GM19240 (cell line): ENCODE data around the gene TCF20.

Experiments
- DNase-seq: peaks from one replicate; pipeline ENCODE4 v3.0.0; 2011; ENCODE audit warnings: low spot score; ENCODE audit not compliant: insufficient read length

TCF20 gene

DNA sequence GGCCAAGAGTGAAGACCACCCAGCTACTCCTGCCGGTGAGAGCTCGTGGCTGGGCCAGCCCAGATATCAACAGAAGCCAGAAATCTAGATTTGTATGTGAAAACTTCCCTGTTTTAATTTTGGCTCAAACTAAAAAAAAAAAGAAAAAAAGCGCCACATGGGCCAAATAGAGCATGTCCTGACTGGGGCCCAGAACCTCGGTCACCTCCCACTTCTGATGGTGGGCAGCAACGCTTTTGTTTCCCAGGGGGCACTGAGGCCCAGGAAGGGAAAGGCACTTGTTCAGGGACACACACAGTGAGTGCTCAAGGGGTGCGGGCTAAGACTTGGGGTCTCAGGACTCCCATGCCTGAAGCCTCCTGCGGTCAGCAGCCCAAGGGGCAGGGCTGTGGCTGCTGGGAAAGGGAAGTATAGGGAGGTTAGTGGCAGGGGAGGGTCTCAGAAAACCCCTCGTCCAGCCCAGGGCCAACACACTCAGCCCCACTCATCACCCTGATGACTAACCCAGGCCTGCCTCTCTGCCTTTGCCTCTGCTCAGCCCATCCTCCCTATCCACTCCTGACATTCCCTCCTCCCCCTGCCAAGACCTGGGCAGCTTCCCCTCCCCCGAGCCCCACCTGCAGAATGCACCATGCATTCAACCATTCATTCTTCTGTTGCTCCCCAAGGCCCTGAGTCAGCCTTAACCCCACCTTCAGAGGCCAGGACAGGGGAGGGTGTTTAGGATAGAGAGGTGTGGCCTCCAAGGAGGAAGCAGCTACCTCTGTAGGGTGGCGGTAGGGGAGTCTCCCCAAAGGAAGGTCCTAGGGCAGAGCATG lies 30.0 kb upstream of the TCF20 start:
- peak; percentile 70 for DNase-seq

DNA sequence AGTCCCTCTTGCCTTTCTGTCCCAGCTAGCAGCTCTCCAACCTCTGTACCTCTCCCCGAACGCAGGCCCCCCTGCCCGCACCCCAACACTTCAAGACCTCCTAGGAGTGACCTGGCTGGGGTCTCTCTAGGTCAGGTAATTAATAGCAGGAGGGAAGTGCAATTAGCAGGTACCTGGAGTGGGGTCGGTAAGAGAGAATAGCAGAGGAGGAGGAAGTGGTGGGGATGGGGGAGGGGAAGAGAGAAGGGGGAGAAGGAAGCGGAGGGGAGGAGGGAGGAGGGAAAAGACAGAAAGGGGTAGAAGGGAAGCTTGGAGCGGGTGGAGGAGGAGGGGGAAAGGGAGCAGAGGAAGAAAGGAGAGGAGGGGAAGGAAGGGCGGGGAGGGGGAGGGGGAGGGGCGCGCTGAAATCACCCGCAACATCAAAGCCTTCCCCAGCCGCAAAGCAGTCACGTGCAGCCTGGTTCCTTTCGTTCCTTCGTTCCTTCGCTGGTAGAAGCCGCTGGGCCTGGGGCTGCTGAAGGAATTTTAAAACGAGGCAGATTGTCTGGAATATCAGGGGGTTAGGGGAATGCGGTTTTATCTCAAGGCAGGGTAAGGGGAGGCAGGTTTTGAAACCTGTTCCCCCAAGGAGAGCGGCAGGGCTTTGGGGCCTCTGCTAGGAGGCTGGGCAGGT lies 29.3 kb upstream of the TCF20 start:
- no peak for DNase-seq

DNA sequence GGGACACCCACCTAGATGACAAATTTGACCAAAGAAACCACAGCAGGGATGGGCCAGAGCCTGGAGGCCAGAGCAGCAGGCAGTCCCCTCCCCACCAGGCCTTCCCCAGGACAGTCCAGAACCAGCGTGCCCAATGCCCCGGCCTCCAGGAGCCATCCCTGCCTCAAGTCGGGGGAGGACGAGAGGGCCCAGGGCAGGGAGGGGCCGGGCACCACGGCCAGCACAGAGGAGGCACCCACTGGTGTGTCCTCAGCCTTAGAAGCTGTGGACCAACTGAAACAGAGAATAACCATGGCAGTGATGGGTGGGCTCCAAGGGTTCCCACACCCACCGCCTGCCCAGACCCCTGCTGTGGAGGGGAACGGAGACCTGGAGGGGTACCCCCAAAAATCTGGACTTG lies 28.3 kb upstream of the TCF20 start:
- no peak for DNase-seq

DNA sequence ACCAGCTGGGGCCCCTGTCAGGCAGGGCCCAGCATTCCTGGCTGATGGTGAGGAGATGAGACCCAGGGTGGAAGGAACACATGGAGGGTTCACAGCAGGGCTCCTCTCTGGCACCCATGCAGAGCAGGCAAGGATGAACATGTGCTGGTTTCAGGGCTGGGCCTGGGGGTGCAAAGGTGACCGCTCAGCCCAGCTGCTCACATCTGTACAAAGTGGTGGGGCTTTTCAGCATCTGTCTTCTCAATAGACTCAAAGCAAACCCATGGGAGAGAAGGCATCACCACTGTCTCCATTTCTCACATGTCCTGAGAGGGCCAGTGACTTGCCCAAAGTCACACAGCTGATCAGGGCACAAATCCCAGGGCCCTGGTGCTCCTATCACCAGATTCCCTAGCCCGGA lies 27.3 kb upstream of the TCF20 start:
- no peak for DNase-seq

DNA sequence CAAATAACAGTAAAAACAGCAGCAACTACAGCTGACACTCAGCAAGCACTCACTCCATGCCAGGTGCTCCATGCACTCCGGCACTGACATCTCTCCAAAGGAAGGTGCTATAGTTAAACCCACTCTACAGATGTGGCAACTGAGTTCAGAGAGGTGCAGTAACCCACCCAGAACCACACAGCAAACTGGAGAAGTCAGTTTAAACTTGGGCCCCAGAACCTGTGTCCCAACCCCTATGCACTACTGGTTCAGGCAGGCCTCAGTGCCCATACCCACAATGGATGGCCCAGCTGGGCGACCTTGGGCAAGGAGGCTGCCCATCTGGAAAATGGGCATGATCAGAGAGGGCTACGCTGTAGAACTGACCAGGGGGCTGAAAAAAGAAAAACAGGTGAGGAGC lies 26.4 kb upstream of the TCF20 start:
- no peak for DNase-seq

DNA sequence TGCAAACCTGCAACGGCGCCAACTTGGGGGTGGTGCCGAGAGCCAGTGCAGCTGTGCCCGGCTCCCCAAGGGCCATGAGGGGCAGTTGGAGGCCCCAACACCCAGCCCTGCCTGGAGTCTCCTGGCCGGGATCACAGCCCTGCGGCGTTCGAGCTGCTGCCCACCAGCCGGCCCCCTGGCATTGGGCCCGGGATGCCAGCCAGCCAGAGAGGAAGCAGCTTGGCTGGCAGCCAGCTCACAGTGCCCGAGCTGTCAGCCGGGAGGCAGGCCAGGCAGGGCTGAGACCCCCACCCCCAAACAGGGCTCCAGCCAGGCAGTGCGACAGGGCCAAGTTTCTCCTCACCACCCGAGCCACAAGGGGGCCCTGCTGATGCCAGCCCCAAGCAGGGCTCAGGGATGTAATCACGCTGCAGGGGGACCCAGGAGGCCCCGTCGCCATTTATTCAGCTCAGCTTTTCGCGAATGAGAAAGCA lies 26.0 kb upstream of the TCF20 start:
- DNase-seq: no peak

DNA sequence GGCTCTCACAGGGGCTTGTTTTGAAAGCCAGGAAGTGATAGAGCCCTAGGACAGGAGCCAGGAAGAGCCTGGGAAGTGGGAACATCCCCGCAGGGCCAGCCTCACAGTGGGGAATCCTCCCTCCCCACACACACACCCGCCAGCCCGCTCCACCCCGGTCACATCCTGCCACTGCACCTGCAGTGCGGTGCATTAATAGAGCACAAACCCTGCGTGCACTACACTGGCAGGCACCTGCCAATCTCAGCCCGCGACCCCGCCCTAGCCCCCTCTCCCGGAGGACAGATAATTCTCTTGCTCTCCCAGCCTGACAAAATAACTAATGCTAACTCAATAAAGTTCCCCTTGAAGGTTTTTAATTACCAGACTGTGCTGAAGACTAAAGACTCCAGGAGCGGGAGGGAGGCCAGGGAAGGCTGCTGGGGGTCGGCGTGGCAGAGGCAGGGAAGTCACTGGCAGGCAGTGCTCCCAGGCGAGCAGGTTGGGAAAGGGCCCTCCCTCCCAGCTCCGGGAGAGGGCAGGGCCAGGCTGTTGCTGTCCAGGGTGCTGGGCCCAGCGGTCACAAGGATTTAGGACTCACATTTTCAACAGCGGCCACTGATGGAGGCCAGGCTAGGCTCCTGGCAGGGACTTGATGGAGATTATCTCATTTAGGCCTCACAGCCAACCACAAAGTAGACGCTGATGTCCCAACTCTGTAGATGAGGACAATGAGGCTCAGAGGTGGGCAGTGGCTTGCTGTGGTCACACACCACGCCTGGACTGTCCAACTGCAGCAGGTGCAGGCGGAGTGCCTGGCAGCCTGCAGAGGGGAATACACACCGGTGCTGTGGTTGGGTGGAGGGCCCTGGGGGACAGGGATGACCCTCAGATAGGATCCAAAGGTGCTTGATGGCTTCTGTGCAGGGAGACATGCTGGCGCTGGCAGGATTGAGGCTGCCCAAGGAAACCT lies 23.9 kb upstream of the TCF20 start:
- DNase-seq: no peak

DNA sequence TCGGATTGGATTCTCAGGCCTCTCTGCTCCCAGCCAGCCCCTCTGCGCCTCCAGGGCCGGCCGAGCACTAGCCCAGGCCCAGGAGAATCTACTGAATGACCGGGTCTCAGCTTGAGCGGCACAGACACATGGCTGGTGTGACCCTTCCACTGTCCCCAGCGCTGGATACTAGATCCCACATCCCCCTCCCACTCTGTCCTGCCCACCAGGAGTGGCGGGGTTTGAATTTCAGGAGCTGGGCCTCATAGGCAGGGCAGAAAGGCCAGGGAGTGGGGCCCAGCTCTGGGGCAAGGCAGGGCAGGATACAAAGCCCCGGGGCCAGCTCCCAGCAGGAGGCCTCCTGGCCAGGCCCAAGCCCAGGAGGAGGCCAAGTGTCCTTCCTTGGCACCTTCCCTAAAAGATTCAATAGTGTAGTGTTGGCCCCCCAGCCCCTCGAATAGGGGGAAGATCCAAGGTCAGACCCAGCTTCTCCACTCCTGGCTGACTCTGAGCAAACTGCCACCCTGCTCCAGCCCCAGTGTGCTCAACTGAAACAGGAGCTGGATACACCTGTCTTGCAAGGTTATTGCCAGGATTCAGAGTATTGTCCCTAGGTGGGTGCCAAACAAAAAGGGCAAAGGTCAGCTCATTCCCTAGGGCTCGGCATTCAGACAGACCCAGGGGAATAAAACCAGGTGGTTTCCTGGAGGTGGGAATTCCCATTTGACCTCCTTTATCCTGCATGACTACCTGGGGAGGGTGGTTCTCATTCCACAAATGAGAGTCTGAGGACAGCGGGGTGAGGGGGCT lies 22.5 kb upstream of the TCF20 start:
- DNase-seq: no peak

DNA sequence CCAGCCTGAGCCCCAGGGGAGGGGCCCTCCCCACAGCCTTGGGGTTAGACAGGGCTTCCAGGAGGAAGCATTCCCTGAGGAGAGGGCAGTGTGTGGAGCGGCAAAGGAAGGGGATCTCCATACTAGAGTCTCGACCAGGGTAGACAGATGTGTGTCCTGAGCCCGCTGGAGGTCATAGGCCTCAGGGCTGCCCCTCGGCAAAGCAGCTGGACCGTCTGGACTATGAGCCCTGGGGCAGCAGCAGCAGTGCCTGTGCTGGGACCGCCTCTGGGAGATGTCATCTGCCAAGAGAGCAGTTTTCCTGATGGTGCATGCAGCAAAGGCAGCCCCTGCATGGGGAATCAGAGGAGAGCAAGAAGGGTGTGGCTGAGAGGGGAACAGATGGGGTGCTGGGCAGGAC lies 20.8 kb upstream of the TCF20 start:
- no peak for DNase-seq

DNA sequence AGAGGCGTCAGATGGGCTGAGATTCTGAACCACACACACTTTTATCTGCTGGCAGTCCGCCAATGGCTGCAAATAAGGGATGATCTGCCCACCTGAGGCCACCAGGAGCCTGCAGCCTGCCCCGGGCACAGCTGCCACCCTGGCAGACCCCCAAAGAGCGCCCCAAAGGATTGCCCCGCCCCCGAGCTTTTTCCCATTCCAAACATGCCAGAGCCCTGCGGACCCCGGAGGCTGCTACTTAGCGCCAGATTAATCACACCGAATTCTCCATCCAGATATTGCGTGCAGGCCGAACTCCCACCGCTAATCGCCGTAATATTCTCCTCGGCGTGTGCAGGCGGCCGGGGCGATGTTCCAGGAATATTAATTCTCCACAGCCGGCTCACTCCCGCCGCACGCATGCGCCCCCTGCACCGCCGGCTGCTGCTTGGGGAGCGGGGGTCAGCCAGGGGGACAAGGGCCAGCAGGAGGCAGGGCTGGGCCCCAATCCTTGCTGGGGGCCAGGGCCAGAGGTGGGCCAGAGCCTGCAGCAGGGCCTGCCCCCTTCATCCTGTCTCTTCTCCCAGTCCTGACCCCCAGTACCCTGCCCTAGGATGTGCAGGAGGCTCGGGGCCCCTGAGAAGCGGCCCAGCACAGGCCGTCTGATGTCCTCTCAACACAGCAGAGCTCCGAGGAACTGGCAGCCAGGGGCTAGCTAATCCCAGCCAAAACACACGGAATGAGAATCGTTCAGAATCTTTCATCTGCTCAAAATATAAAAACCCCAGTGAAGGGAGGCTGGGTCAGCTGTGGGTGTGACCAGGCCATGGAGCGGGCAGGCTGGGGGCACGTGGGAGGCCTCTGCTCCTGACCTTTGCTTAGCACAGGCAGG lies 19.5 kb upstream of the TCF20 start:
- DNase-seq: no peak

DNA sequence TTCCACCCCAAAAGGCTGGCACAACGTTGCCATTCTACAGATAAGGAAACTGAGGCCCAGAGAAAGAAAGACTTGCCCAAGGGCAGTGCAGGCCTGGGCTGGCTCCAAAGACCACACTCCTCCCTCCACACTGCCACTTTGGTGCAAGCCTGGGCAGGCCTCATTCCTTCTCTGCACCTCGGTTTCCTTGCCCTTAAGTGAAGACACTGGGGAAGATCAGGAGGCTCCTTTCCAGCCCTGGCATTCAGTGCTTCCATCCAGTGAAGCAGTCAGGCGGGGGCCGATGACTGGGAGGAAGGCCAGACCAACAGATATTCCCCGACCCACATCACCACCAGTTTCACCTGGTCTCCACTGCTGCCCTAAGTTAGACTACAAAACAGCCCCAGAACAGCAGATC lies 18.3 kb upstream of the TCF20 start:
- DNase-seq: no peak

DNA sequence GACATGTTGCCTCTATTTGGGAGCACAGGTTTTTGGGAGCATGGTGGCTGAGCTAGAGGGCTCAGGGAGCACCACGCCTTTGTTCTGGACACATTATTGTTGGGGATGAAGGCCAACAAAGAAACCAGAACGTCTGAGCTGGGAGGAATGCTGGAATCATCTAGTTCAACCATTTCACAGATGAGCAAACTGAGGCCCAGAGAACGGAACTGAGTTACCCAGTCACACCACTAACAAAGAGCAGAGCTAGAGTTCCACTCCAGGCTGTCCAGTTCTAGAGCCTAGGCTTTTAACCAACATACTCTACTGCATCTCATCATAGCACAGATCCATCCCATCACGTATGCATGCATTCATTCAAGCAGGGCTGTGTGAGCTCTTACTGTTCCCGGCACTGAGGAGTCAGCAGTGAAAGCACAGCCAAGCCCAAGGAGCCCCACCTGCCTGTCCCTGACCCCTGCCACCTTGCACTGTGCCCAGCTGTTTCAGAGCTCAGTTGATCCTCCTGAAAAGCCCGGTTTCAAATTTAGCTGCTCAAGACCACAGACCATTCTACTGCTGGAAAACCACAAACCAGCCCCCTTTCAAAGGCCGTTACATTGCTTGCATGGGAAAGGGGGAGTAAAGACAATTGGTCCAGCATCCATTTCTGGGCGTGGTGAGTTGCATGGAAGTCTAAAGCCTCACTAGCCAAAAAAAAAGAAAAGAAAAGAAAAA lies 16.9 kb upstream of the TCF20 start:
- DNase-seq: no peak

DNA sequence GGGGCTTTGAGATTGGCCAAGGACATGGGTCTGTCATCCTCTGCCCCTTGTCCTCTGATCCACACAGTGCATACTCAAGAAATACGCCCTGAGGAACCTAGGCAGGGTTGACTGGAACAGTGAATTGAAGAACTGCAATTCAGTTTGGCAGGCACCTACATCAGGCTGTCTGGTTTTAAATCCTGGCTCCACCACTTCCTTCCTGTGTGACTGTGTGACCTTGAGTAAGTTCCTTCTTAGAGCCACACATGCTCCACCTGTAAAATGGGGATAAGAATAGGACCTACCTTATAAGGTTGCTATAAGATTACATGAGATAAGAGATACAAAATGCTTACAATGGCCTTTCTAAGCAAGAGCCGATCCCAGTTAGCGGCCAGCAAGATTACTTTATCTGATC lies 15.8 kb upstream of the TCF20 start:
- DNase-seq: no peak

DNA sequence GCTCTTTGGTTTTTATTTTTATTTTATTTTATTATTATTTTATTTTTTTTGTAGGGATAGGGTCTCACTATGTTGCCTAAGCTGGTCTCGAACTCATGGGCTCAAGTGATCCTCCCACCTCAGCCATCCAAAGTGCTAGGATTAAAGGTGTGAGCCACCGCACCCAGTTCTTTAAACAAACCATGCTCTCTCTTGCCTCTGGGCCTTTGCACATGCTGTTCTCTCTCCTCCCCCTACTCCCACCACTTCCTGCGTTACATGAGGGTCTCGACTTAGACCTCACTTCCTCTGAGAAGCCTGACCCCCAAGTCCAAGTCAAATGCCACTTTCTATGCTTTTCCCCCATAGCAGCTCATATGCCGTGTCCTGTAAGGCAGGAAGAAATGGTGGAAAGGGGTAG lies 15.2 kb upstream of the TCF20 start:
- no peak for DNase-seq

DNA sequence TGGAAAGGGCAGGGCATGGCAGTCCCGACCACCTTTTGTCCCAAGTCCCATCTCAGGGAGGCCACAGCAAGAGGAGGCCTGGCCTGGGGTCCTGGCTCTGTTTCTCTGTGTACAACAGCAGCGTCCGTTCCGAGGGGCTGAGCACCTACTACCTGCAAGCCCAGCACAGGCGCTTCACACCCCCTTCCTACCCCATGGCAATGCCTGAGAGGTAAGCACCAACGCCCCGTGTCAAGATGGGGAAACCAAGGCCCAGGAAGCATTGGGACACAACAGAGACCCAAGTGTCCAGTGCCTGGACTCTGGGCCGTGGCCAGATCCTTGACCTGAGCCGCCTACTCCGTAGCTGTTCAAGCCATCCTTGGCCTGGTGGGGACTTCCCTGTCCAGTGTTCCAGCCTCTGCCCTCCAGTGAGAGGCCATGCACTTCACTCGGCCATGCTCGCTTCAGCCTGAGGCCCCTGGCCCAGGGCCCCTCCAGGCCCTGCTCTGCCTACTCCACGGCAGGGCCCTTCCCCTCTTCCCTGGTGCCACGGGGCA lies 14.3 kb upstream of the TCF20 start:
- DNase-seq: no peak

DNA sequence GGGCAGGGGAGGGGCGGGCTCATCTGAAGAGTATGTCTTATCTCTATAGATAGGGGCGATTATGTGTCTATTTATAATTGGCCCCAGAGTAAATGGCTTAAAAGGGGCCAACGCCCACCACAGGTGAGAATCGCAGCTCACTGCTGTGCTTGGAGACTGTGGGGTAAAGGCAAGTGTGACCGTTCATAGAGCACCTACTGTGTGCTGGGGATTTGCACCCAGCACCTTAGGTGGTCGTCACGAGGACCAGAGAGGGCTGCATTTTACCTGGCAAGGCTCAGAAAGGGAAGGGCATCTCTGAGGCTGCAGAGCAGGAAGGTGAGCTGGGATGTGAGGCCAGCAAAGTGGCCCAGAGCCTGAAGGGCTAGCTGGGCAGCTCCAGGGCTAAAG lies 13.7 kb upstream of the TCF20 start:
- no peak for DNase-seq

DNA sequence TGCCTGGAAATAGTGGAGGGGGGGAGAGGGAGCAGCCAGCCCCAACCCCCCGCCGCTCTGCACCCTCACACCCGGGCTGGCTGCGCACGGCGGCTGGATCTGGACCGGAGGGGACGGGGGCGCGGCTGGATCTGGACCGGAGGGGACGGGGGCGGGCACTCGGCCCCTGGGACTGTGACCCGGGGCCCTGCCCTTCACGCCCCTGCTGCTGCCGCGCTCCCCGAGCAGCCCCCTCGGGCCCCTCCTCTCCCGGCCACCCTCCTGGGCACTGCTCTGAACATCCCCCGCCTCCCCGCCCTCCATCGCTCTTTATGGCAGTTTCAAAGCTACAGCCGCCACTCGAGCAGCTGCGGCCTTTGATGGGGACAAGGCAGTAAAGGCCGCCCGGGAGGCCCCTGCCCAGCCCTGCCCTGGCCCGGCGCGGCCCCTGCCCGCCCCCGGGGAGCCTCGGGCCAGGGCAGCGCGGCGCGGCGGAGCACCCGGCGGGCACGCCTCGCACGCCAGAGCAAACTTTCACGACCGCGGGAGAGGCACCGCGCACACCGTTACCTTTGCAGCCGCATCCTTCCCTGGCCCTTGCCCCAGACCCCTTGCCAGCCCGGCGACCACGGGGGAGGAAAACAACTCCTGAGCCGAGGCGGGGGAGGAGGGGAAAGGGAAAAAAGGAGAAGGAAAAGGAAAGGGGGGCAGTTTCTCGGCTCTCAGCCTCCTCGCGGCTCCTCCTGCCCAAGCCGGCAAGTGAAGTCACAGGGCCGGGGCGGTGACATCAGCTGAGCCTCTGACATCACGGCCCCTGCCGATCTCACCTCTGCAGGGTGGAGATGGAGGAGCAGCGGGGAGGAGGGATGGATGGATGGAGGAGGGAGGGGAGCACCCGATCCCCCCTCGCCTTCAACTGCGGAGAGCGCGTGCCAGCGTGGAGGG lies 13.1 kb upstream of the TCF20 start:
- no peak for DNase-seq

DNA sequence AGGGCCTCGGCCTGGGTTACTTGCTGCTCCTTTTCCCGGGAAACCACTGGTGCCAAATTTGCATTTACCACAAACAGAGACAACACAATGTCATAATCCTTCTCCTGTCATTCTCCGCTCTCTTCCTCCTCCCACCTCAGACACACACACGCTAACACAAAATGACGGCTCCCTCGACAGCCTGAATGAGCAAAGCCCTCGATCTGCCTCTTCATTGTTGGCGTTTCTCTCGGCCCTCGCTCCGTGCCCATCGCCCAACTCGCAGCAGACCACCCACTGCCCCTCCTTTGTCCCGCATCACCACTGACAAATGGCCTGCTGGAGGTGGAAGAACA lies 12.5 kb upstream of the TCF20 start:
- DNase-seq: no peak
